Ovary (tissue), 9 donors: ENCODE results near the gene AFAP1. TPM values are rescaled to one million over a fixed set of nuclear protein-coding genes. Genes with fewer than 3 reads are reported as not detected.

Experiments used
- DNase-seq, 5 donors: peaks; one replicate each; pipeline ENCODE4 v3.0.0-alpha.2; 2019 to 2020
- H3K27ac ChIP-seq, 2 donors: fragments of 200-600 bp; one replicate each; pipeline versions ENCODE4 v1.5.1 to v1.8.0; 2019 to 2022
- H3K27me3 ChIP-seq: fragments of 200-600 bp; one replicate; pipeline ENCODE4 v1.8.0; 2022
- H3K36me3 ChIP-seq: fragments of 200-600 bp; sonication (generic); one replicate; pipeline ENCODE4 v1.5.1; 2019
- H3K4me1 ChIP-seq: one replicate; pipeline ENCODE4 v1.8.1; 2013; ENCODE audit warnings: mild to moderate bottlenecking, moderate library complexity; ENCODE audit not compliant: insufficient read depth
- H3K4me3 ChIP-seq: fragments of 200-600 bp; sonication (generic); one replicate; pipeline ENCODE4 v1.5.1; 2017
- H3K9me3 ChIP-seq, 2 donors: fragments of 200-600 bp in 1 of 2; sonication (generic) in 1 of 2; one replicate each; pipeline versions ENCODE4 v1.5.1 to v1.8.1; 2013 to 2019; ENCODE audit warnings: mild to moderate bottlenecking in 1 of 2, moderate library complexity in 1 of 2
- CTCF ChIP-seq, 3 donors: fragments of 450-650 bp in 2 of 3; fragments of 200-600 bp in 1 of 3; IDR thresholded peaks; one replicate each; pipeline versions ENCODE4 v1.5.1 to v1.8.0; 2016 to 2022; ENCODE audit warnings: antibody characterized with exemption in 3 of 3, mild to moderate bottlenecking in 1 of 3
- EP300 ChIP-seq: sonication (generic); formaldehyde crosslinking; IDR thresholded peaks from one replicate; pipeline ENCODE4 v1.6.1; 2017; ENCODE audit warnings: antibody characterized with exemption
- POLR2A ChIP-seq: fragments of 450-650 bp; IDR thresholded peaks from one replicate; pipeline ENCODE4 v1.6.1; 2017; ENCODE audit warnings: antibody characterized with exemption, mild to moderate bottlenecking, moderate library complexity
- WGBS, 3 donors: extraction: QIAGEN DNeasy Blood & Tissue Kit in 1 of 3; methylation state at CpG; one replicate each; pipeline versions ENCODE4 v1.1.5 to v1.1.7; 2013 to 2017; 5-methylcytosine and 5-hydroxymethylcytosine counted together
- intact Hi-C, 4 donors: fragments of 100-400 bp; cut with DNase I; formaldehyde crosslinking; loops; one replicate each; pipeline versions ENCODE4 v1.11.0 to v1.15.1; 2022 to 2023
- polyA plus RNA-seq, 2 donors: library from polyadenylated mRNA; stranded (reverse); fragments of 200-250 nt in 1 of 2; fragments of 350-450 nt in 1 of 2; fragmentation: Illumina TruSeq in 1 of 2; extraction: RNeasy Lipid Tissue Mini Kit (QIAGEN cat#74804) in 1 of 2; gene quantifications; one replicate each; pipeline ENCODE4 v1.2.3, GENCODE V29; 2013 to 2014
- total RNA-seq, 7 donors: library from RNA; depleted of rRNA in 2 of 7; stranded (reverse); fragments of >200 nt in 2 of 7; fragmentation: NEBNext Ultra II Directional in 3 of 7; extraction: Animal tissue kit (Norgen Biotek cat#: 25700) in 3 of 7; gene quantifications; one replicate each; pipeline versions ENCODE4 v1.1.0 to v1.2.4, GENCODE V29; 2016 to 2023
- donor health status: DM: no; HTN: no; CAD: no; lungs with moderate emphysema.
- donor health status: DM: no; HTN: no; CAD: no.
- donor health status: Bipolar disorder and iron deficiency.
- donor health status: DM: yes; HTN: yes; CAD: no.
- donor health status: DM: no; HTN: no; CAD: no.
- donor health status: DM: yes; HTN: yes; CAD: no.

AFAP1 gene
- total and polyA plus RNA-seq, 9 donors, result 8.6 to 42.3 (median 23.0) TPM

GRCh38 chr4:7715271-7716009 lies 224.2 kb downstream of the AFAP1 start:
- peaks cover 2% of the 10 kb centered on the region for H3K4me1 ChIP-seq
- intact Hi-C loops, result loop anchor here in 3 of 4 donors (5.0 to 10.0 kb wide), 3 partner anchors 251 to 523 kb away; partner anchors contain the start of gene SORCS2 (in 1 of the 3)
- DNase-seq, result no peak
- no peak overlapping the region for H3K4me3 ChIP-seq
- no peaks in the 10 kb centered on the region for H3K36me3 ChIP-seq
- H3K27me3 ChIP-seq, result no peaks in the 10 kb centered on the region
- 81 to 87% (median 86%) methylated on average over 11 of the region's 11 CpGs for WGBS, 3 donors
- no peak overlapping the region for H3K27ac ChIP-seq
- TF ChIP-seq CTCF (IDR thresholded peaks at IDR 0.05) (no peak), EP300 (no peak), POLR2A (no peak)
- H3K9me3 ChIP-seq, result no peaks in the 10 kb centered on the region

GRCh38 chr4:7714738-7715137 lies 224.9 kb downstream of the AFAP1 start:
- DNase-seq, result no peak
- H3K36me3 ChIP-seq, result no peaks in the 10 kb centered on the region
- no peaks in the 10 kb centered on the region for H3K27me3 ChIP-seq
- intact Hi-C loops, result loop anchor here in 3 of 4 donors (5.0 to 10.0 kb wide), 3 partner anchors 250 to 522 kb away; partner anchors contain the start of gene SORCS2 (in 1 of the 3)
- no peak overlapping the region for H3K4me3 ChIP-seq
- H3K9me3 ChIP-seq, result no peaks in the 10 kb centered on the region
- peaks cover 2% of the 10 kb centered on the region for H3K4me1 ChIP-seq
- H3K27ac ChIP-seq, result no peak overlapping the region
- WGBS, 3 donors, result 89 to 93% (median 92%) methylated on average over 1 of the region's 1 CpG
- TF ChIP-seq EP300, result no peak
- TF ChIP-seq CTCF (IDR thresholded peaks at IDR 0.05), result no peak
- TF ChIP-seq POLR2A, result no peak

- intact Hi-C loops, result loop anchor here in 1 of 4 donors (10.0 kb wide), 1 partner anchor 249 kb away; no protein-coding TSS in a partner anchor
Measured at GRCh38 chr4:7714176-7714575, 225.5 kb downstream of the AFAP1 start.

DNA sequence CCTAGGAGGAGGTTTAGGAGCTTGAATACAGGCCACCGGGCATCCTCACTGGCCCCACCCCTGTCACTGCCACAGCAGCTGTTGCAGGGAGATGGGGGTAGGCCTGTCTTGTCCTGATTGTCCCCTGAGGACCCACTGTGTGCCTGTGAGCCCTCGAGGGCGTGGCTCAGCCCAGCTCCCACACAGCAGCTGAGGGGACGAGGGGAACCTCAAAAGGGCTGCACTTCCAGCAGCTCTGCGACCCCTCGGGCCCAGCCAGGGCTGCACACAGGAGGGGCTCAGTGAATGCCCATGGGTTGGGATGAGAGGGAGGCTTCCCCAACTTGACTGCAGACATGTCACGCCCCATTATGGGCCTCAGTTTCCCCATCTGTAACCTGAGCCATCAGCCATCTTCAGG lies 225.9 kb downstream of the AFAP1 start:
- no peaks in the 10 kb centered on the region for H3K27me3 ChIP-seq
- H3K27ac ChIP-seq, result no peak overlapping the region
- 92 to 96% (median 95%) methylated on average over 7 of the region's 7 CpGs for WGBS, 3 donors
- no peaks in the 10 kb centered on the region for H3K4me1 ChIP-seq
- intact Hi-C loops, result loop anchor here in 1 of 4 donors (10.0 kb wide), 1 partner anchor 249 kb away; no protein-coding TSS in a partner anchor
- H3K4me3 ChIP-seq, result no peak overlapping the region
- no peaks in the 10 kb centered on the region for H3K36me3 ChIP-seq
- DNase-seq, result no peak
- no peak for TF ChIP-seq POLR2A
- H3K9me3 ChIP-seq, result no peaks in the 10 kb centered on the region

More at GRCh38 chr4:7714176-7714575, 225.5 kb downstream of the AFAP1 start:
- H3K4me1 ChIP-seq, result no peaks in the 10 kb centered on the region
- WGBS, 3 donors, result 95 to 97% (median 95%) methylated on average over 20 of the region's 20 CpGs
- H3K27me3 ChIP-seq, result no peaks in the 10 kb centered on the region
- TF ChIP-seq CTCF (IDR thresholded peaks at IDR 0.05), result no peak
- TF ChIP-seq EP300, result no peak
- TF ChIP-seq POLR2A, result no peak
- no peak overlapping the region for H3K4me3 ChIP-seq
- no peaks in the 10 kb centered on the region for H3K36me3 ChIP-seq
- no peak for DNase-seq
- no peak overlapping the region for H3K27ac ChIP-seq
- no peaks in the 10 kb centered on the region for H3K9me3 ChIP-seq
